Embryonic facial prominence (tissue), 1 donor: ENCODE results near the gene TRPC6.
"Not testable (repeated sequence)": the region's sequence is repeated elsewhere in the genome, so short reads cannot be mapped to it uniquely, and the experiment has no call there.

Experiments used
- DNase-seq: peaks from one replicate; pipeline ENCODE4 v3.0.0-alpha.2; 2016; ENCODE audit errors: extremely low spot score

Gene TRPC6

DNA sequence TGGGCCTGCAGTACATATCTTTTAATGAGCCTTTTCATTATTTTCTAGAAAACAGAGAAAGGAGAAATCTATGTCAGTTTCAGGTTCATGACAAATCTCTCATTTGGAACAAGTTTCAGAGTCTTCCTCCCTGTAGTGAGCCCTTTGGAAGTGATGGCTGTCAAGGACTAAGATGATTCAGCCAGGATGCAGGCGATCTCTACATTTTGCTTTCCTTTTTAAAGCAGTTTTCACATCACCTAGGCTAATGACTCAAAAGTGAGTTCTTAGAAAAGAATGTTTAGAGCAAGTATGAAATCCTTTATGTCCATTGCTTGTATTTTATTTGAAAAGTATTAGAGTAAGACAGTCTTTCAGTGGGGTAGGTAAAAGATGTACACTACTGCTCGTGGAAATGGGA lies 130.1 kb downstream of the TRPC6 start:
- DNase-seq: no peak

GRCh38 chr11:101448881-101449442 lies 134.8 kb downstream of the TRPC6 start:
- DNase-seq: no peak

GRCh38 chr11:101446726-101447125 lies 137.1 kb downstream of the TRPC6 start:
- DNase-seq: no peak

GRCh38 chr11:101446238-101446637 lies 137.6 kb downstream of the TRPC6 start:
- DNase-seq: no peak

- no peak for DNase-seq
These were observed 138.0 kb downstream of the TRPC6 start for GRCh38 chr11:101445761-101446160.

DNA sequence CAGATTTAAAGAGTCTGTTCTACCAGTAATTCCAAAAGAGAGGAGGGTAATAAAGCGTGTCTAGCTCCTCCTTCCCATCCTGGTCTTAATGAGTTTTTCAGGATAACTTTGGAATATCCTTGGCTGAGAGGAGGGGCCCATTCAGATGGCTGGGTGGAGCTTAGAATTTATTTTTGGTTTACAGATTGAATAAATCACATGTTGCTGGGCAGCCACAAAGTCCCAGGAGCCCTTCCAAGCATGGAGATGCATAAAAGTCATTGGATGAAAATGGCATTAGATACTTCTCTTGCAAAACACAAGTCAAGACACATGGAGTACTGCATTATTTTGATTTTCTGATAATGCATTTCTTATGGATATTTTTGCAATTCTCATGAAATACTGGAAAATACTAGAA lies 139.0 kb downstream of the TRPC6 start:
- DNase-seq: no peak

DNA sequence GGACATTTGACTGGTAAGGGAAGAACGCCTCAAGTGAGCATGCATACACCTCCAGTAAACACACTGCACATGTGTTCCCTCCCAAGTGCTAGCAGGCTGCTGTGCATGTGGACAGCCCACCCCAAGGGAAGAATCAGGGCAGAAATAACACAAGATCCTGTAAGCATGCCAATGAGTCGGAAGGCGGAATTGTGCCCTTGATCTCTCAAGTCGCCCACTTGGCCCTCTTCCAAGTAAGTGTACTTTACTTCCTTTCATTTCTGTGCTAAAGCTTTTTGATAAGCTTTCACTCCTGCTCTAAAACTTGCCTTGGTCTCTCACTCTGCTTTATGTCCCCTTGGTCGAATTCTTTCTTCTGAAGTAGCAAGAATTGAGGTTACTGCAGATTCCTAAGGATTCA lies 139.6 kb downstream of the TRPC6 start:
- no peak for DNase-seq

- DNase-seq: no peak
These were observed 140.8 kb downstream of the TRPC6 start for GRCh38 chr11:101442936-101443521.

GRCh38 chr11:101442171-101442570 lies 141.6 kb downstream of the TRPC6 start:
- DNase-seq: no peak

DNA sequence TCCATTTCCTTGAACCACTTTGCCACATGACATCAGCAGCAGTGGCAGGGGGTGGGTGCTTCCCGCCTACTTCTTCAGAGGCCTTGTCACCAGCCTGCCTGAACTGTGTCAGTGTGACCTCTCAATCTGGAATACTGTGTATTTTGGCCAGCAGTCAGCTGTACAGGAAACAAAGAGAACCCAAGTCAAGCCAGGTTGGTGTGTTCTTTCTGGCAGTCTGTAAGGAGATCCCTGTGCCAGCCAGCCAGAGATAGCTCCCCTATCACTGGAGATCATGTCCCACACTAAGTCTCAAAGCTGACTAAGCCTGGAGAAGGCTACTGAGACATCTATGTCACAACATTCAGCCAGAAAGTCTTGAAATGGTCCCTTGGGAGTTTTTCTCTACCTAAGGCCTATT lies 142.1 kb downstream of the TRPC6 start:
- no peak for DNase-seq

DNA sequence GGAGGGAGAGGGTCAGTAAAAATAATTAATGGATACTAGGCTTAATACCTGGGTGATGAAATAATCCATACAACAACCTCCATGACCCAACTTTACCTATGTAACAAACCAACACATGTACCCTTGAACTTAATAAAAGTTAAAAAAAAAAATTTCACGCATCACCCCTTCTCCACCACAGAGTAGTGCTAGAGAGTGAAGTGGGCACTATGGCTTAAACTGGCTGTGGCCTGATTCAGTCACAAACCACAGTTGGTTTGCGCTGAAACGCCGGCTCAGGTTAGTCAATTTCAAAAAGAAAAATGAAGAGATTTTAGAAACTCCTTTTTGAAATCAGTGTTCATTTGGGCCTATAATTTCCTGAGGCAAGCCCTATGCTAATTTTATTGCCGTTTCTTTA lies 144.3 kb downstream of the TRPC6 start:
- DNase-seq: no peak

GRCh38 chr11:101438708-101439107 lies 145.1 kb downstream of the TRPC6 start:
- not testable (repeated sequence) for DNase-seq

DNA sequence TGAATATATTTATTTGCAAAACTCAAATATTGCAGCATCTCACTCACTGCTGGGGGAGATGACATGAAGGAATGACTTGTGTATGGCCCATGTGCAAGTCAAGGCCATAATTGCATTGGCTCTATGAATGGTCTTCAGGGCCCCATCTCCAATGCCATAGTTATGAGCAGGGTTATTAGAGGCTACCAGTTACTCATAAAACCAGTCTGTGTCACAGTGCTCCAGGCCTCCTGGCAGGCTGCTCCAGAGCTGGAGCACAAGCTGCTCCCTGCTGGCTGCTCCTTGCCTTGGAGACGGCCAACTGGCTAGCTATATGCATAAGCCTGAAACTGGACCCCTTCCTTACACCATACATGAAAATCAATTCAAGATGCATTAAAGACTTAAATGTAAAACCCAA lies 145.7 kb downstream of the TRPC6 start:
- no peak for DNase-seq

GRCh38 chr11:101436511-101437142 lies 147.2 kb downstream of the TRPC6 start:
- no peak for DNase-seq

DNA sequence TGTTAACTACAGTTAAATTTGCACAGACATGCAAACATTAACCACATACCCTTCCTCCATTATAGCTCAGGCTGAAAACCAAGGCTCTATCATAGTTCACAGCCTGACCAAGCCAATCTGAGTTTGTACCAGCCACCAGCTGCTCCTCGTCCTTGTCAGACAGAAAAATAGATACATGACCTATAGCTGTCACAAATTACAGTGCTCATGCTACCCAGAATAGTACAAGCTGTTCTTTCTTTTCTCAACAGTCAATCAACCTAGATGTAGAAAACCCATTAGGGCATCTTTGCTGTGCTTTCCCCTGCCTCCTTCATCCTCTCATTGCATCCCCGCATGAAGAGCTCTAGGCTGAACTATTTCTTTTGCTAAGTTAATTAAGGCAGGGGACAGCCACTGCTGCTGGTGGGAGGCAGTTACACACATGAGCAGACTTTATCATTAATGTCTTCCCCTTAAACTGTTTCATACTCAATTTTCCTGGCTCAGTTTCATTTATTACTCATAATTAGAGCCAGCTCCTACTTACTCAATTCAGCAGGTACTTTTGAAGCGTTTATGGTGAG lies 148.3 kb downstream of the TRPC6 start:
- DNase-seq: no peak

DNA sequence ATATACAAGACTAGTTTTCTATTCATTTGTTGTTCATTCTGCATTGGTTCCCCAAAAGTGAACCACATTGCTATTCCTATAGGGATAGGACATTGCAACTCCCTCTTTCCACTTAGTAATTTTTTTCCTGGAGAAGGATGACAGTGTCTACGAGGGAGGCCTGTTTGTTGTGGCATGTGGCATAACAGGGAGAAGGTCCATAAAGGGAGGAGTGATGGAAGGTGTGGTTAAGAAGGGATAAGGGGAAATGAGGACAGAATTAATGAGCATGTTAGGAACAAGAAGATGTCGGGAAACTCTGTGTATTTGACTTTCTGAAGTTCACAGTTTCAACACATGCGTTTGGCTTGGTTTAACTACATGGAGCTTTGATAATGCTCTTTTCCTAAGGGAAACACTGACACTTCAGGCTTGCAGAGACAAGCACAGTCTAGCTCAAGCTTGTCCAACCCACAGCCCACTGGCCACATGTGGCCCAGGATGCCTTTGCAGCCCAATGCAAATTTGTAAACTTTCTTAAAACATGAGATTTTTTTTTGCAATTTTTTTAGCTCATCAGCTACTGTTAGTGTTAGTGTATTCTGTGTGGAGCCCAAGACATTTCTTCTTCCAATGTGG lies 149.7 kb downstream of the TRPC6 start:
- no peak for DNase-seq

GRCh38 chr11:101433151-101433550 lies 150.7 kb downstream of the TRPC6 start:
- no peak for DNase-seq

DNA sequence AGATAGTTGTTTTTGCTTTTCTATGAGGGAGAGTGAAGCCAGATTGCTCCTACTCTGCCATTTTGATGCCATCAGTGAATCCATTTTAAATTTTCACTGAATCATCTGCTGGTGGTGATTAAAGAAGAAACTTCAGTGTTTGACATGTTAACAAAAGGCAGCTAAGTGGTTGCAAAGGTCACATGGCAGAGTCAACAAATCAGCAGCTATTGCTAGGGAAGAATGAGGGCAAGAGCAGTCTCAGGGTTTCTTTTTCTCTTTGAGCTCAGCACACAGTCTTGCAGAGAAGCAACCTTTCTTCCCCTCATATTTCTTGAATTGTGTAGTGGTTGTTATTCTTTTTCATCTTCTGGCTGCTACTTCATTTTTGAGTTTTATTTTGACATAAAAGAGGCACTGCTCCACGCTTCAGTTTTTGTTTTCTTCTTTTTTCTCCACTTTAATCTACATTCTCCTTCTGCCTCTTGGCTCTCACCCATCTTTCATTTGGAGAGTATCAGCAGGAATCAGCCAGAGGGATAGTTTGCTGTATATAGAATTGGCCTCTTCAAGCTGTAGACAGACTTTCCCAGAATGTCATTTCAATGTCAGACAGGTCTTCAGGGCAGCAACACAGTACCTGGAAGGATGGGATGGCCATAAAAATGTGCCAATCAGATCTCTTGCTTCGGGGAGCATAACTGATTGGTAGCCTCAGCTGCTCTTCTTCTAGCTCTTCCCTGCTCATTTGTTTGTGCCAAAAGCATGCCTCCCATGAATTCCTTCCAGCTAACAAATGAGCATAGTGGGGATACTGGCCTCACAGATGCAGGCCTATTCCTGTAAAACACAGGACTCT lies 153.9 kb downstream of the TRPC6 start:
- no peak for DNase-seq

DNA sequence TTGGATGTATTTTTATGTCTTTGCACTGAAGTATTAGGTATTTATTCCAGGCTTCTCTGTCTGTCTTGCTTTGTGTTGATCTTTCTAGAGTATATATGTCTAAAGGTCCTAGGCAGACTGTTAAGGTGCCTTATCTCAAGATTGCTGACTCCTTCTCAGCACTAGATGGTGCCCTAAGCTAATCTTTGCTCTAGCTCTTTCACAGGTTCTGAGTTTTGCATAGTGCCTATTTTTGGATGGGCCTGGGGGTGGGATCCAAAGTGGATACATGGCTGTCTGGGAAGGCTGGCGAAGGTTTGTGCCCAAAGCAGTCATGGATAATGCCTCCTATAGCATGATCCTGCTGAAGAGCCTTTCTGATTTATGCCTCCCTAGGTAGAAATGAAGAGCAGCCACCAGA lies 154.9 kb downstream of the TRPC6 start:
- DNase-seq: no peak

- no peak for DNase-seq
These were observed 176.5 kb downstream of the TRPC6 start for GRCh38 chr11:101407324-101407723.
